GM12874 (cell line): ENCODE results near the gene TBC1D25.

Experiments used
- TF ChIP-seq, protein P1 (sequence below): IDR thresholded peaks from 2 replicates; pipeline ENCODE4 v1.5.1; 2011; ENCODE audit warnings: low read depth, mild to moderate bottlenecking, control low read depth, low read length, moderate library complexity; ENCODE audit not compliant: insufficient read depth

TBC1D25 gene

DNA sequence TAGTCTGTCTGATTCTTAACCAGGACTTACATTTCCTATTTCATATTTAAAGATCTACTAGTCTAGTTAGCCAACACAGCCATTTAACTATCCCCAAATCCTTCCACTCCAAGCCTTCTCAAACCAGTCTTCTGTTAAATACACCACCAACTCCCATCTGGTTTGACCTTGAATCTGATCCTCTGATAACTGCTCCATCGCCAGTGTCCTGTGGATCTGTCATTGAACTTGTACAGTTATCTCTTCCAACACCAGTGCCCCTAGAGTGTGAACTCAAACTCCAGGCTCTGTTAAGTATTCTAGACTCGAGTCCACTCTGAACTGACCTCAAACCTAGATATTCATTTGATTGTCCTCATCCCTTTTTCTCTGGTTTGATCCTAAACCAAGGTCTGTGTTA, 72.2 kb downstream of the TBC1D25 start:
- TF ChIP-seq, protein P1, sequence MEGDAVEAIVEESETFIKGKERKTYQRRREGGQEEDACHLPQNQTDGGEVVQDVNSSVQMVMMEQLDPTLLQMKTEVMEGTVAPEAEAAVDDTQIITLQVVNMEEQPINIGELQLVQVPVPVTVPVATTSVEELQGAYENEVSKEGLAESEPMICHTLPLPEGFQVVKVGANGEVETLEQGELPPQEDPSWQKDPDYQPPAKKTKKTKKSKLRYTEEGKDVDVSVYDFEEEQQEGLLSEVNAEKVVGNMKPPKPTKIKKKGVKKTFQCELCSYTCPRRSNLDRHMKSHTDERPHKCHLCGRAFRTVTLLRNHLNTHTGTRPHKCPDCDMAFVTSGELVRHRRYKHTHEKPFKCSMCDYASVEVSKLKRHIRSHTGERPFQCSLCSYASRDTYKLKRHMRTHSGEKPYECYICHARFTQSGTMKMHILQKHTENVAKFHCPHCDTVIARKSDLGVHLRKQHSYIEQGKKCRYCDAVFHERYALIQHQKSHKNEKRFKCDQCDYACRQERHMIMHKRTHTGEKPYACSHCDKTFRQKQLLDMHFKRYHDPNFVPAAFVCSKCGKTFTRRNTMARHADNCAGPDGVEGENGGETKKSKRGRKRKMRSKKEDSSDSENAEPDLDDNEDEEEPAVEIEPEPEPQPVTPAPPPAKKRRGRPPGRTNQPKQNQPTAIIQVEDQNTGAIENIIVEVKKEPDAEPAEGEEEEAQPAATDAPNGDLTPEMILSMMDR: no peak
